Uterus (tissue), 2 donors: ENCODE measurements around the gene PPM1G.

Experiments
- POLR2A ChIP-seq, 2 donors: fragments of 450-650 bp; IDR thresholded peaks; one replicate each; pipeline ENCODE4 v1.6.1; 2016; ENCODE audit warnings: antibody characterized with exemption in 2 of 2, mild to moderate bottlenecking in 1 of 2, moderate library complexity in 1 of 2
- TF ChIP-seq, protein P1 (sequence below), 4 experiments: fragments of 200-600 bp in 2 of 4; fragments of 450-650 bp in 2 of 4; sonication (generic) in 2 of 4; IDR thresholded peaks; one replicate each; pipeline ENCODE4 v1.5.1; 2016 to 2019; ENCODE audit warnings: antibody characterized with exemption in 4 of 4, mild to moderate bottlenecking in 2 of 4, moderate library complexity in 1 of 4

DNA sequence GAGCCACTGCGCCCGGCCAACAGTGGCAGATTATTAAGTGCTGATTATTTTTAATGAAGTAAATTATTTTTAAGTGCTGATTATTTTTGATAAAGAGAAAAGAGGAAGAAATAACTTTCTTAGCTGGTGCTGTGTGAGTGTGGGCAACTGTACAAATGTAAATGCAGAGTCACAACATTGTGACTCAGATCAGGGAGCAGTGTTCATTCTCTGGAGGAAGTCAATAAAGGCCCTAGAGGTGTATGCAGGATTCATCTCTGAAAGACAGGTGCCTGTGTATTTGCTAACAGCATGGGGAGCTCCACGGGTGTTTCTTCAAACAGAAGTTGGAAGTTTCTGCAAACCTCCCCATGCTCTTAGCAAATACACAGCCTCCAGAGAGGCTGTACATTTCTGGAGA is 39.0 kb upstream of the PPM1G start:
- TF ChIP-seq, protein P1, sequence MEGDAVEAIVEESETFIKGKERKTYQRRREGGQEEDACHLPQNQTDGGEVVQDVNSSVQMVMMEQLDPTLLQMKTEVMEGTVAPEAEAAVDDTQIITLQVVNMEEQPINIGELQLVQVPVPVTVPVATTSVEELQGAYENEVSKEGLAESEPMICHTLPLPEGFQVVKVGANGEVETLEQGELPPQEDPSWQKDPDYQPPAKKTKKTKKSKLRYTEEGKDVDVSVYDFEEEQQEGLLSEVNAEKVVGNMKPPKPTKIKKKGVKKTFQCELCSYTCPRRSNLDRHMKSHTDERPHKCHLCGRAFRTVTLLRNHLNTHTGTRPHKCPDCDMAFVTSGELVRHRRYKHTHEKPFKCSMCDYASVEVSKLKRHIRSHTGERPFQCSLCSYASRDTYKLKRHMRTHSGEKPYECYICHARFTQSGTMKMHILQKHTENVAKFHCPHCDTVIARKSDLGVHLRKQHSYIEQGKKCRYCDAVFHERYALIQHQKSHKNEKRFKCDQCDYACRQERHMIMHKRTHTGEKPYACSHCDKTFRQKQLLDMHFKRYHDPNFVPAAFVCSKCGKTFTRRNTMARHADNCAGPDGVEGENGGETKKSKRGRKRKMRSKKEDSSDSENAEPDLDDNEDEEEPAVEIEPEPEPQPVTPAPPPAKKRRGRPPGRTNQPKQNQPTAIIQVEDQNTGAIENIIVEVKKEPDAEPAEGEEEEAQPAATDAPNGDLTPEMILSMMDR (IDR thresholded peaks at IDR 0.05): no peak
- TF ChIP-seq POLR2A (IDR thresholded peaks at IDR 0.05): no peak
